HEK293 (cell line): Measurements from ENCODE around the gene CRIP2.

Source experiments
- CTCF ChIA-PET: fragments of 350-600 bp; formaldehyde crosslinking; extraction: SDS; loops from one replicate; lab custom pipeline; 2021; ENCODE audit warnings: antibody characterized with exemption; lab: Yijun Ruan, JAX
- POLR2A ChIA-PET: fragments of 300-600 bp; formaldehyde crosslinking; extraction: SDS; loops from one replicate; lab custom pipeline; 2020; ENCODE audit warnings: antibody characterized with exemption, inconsistent platforms; lab: Yijun Ruan, JAX
- H3K27ac ChIP-seq: fragments of 200-500 bp; sonication (Bioruptor generic); 2 replicates; pipeline ENCODE4 v1.5.1; 2014; ENCODE audit warnings: low read depth, low read length, control low read depth, inconsistent platforms; ENCODE audit errors: extremely low read depth
- H3K36me3 ChIP-seq, 2 experiments: fragments of 200-500 bp in 1 of 2; sonication (Bioruptor generic) in 1 of 2; 1 replicate in 1 of 2; 2 replicates in 1 of 2; pipeline ENCODE4 v1.5.1; 2014 to 2017; ENCODE audit warnings: inconsistent platforms in 2 of 2, low read length in 2 of 2; ENCODE audit not compliant: control insufficient read depth in 2 of 2, insufficient read depth in 1 of 2
- H3K4me1 ChIP-seq: fragments of 200-500 bp; sonication (Bioruptor generic); 2 replicates; pipeline ENCODE4 v1.5.1; 2014; ENCODE audit warnings: mild to moderate bottlenecking, low read length, inconsistent platforms; ENCODE audit not compliant: control insufficient read depth, insufficient read depth
- H3K4me3 ChIP-seq: 2 replicates; pipeline ENCODE4 v1.5.1; 2011; ENCODE audit warnings: low read depth, mild to moderate bottlenecking, control low read depth, low read length, moderate library complexity
- H3K9me3 ChIP-seq: fragments of 200-500 bp; sonication (Bioruptor generic); 2 replicates; pipeline ENCODE4 v1.5.1; 2014; ENCODE audit warnings: low read depth, low read length, inconsistent platforms; ENCODE audit not compliant: control insufficient read depth, insufficient read depth
- BCL11A ChIP-seq: fragments of 450-650 bp; formaldehyde crosslinking; IDR thresholded peaks from 2 replicates; pipeline ENCODE4 v1.5.1; 2016; ENCODE audit warnings: low read depth, missing biosample characterization, missing genetic modification characterization
- GFI1B ChIP-seq: fragments of 450-650 bp; formaldehyde crosslinking; IDR thresholded peaks from 2 replicates; pipeline ENCODE4 v1.5.1; 2016; ENCODE audit warnings: missing biosample characterization, missing genetic modification characterization
- GLI2 ChIP-seq: fragments of 450-650 bp; formaldehyde crosslinking; IDR thresholded peaks from 2 replicates; pipeline ENCODE4; 2017; ENCODE audit warnings: missing biosample characterization, missing genetic modification characterization, low read depth, borderline replicate concordance
- KLF10 ChIP-seq: fragments of 450-650 bp; IDR thresholded peaks from 2 replicates; pipeline ENCODE4 v1.5.1; 2018; ENCODE audit warnings: missing biosample characterization, mild to moderate bottlenecking, missing genetic modification characterization
- OSR2 ChIP-seq: fragments of 450-650 bp; formaldehyde crosslinking; IDR thresholded peaks from 2 replicates; pipeline ENCODE4 v1.5.1; 2016; ENCODE audit warnings: missing biosample characterization, missing genetic modification characterization
- OVOL3 ChIP-seq: fragments of 450-650 bp; formaldehyde crosslinking; IDR thresholded peaks from 2 replicates; pipeline ENCODE4 v1.5.1; 2016; ENCODE audit warnings: missing biosample characterization, missing genetic modification characterization
- REPIN1 ChIP-seq: fragments of 450-650 bp; formaldehyde crosslinking; IDR thresholded peaks from 2 replicates; pipeline ENCODE4 v1.5.1; 2017; ENCODE audit warnings: missing biosample characterization, missing genetic modification characterization, low read depth
- SETDB1 ChIP-seq: IDR thresholded peaks from one replicate; pipeline ENCODE4 v1.6.1; 2017; ENCODE audit warnings: mild to moderate bottlenecking, low read length, moderate library complexity, mixed read lengths; ENCODE audit not compliant: insufficient read length
- YY1 ChIP-seq: fragments of 450-650 bp; formaldehyde crosslinking; IDR thresholded peaks from 2 replicates; pipeline ENCODE4 v1.5.1; 2018; ENCODE audit warnings: missing biosample characterization, missing genetic modification characterization
- YY2 ChIP-seq: fragments of 450-650 bp; formaldehyde crosslinking; IDR thresholded peaks from 2 replicates; pipeline ENCODE4 v1.5.1; 2016; ENCODE audit warnings: missing biosample characterization, missing genetic modification characterization
- ZFP41 ChIP-seq: fragments of 450-650 bp; formaldehyde crosslinking; IDR thresholded peaks from 2 replicates; pipeline ENCODE4 v1.5.1; 2016; ENCODE audit warnings: missing biosample characterization, missing genetic modification characterization, borderline replicate concordance
- ZNF121 ChIP-seq: fragments of 450-650 bp; formaldehyde crosslinking; IDR thresholded peaks from 2 replicates; pipeline ENCODE4 v1.5.1; 2016; ENCODE audit warnings: missing biosample characterization, missing genetic modification characterization
- ZNF157 ChIP-seq: fragments of 450-650 bp; formaldehyde crosslinking; IDR thresholded peaks from 2 replicates; pipeline ENCODE4 v1.5.1; 2016; ENCODE audit warnings: missing biosample characterization, missing genetic modification characterization
- ZNF175 ChIP-seq: fragments of 450-650 bp; formaldehyde crosslinking; IDR thresholded peaks from 2 replicates; pipeline ENCODE4 v1.5.1; 2016; ENCODE audit warnings: missing biosample characterization, missing genetic modification characterization
- ZNF23 ChIP-seq: fragments of 450-650 bp; formaldehyde crosslinking; IDR thresholded peaks from 2 replicates; pipeline ENCODE4 v1.5.1; 2016; ENCODE audit warnings: missing biosample characterization, missing genetic modification characterization, borderline replicate concordance
- ZNF366 ChIP-seq: fragments of 450-650 bp; formaldehyde crosslinking; conservative IDR thresholded peaks from 2 replicates; pipeline ENCODE4 v1.5.1; 2016; ENCODE audit warnings: missing biosample characterization, missing genetic modification characterization
- ZNF394 ChIP-seq: fragments of 450-650 bp; formaldehyde crosslinking; IDR thresholded peaks from 2 replicates; pipeline ENCODE4 v1.5.1; 2016; ENCODE audit warnings: missing biosample characterization, missing genetic modification characterization, mild to moderate bottlenecking, moderate library complexity, borderline replicate concordance
- ZNF433 ChIP-seq: fragments of 450-650 bp; formaldehyde crosslinking; IDR thresholded peaks from 2 replicates; pipeline ENCODE4 v1.5.1; 2016; ENCODE audit warnings: missing biosample characterization, missing genetic modification characterization, low read depth
- ZNF473 ChIP-seq: fragments of 450-650 bp; formaldehyde crosslinking; IDR thresholded peaks from 2 replicates; pipeline ENCODE4 v1.5.1; 2017; ENCODE audit warnings: missing biosample characterization, missing genetic modification characterization
- ZNF510 ChIP-seq: fragments of 450-650 bp; formaldehyde crosslinking; IDR thresholded peaks from 2 replicates; pipeline ENCODE4 v1.5.1; 2018; ENCODE audit warnings: mild to moderate bottlenecking, missing genetic modification characterization, missing biosample characterization; ENCODE audit not compliant: insufficient replicate concordance
- ZNF549 ChIP-seq: fragments of 450-650 bp; IDR thresholded peaks from 2 replicates; pipeline ENCODE4 v1.5.1; 2018; ENCODE audit warnings: missing biosample characterization, missing genetic modification characterization, mild to moderate bottlenecking, inconsistent platforms, moderate library complexity
- ZNF621 ChIP-seq: fragments of 450-650 bp; formaldehyde crosslinking; IDR thresholded peaks from 2 replicates; pipeline ENCODE4 v1.5.1; 2017; ENCODE audit warnings: missing biosample characterization, missing genetic modification characterization
- ZNF629 ChIP-seq: fragments of 450-650 bp; formaldehyde crosslinking; IDR thresholded peaks from 2 replicates; pipeline ENCODE4 v1.5.1; 2017; ENCODE audit warnings: missing biosample characterization, missing genetic modification characterization
- ZNF654 ChIP-seq: fragments of 450-650 bp; formaldehyde crosslinking; IDR thresholded peaks from 2 replicates; pipeline ENCODE4 v1.5.1; 2016; ENCODE audit warnings: low read depth, missing biosample characterization, missing genetic modification characterization
- ZNF701 ChIP-seq: fragments of 450-650 bp; formaldehyde crosslinking; IDR thresholded peaks from 2 replicates; pipeline ENCODE4 v1.5.1; 2016; ENCODE audit warnings: missing biosample characterization, missing genetic modification characterization
- ZXDB ChIP-seq: fragments of 450-650 bp; formaldehyde crosslinking; IDR thresholded peaks from 2 replicates; pipeline ENCODE4 v1.5.1; 2016; ENCODE audit warnings: missing biosample characterization, missing genetic modification characterization
- TF ChIP-seq, protein P1 (sequence below): fragments of 450-650 bp; formaldehyde crosslinking; optimal IDR thresholded peaks from 2 replicates; pipeline ENCODE3; 2016; ENCODE audit warnings: missing biosample characterization, mild to moderate bottlenecking, missing genetic modification characterization
- TF ChIP-seq, protein P2 (sequence below): fragments of 450-650 bp; formaldehyde crosslinking; IDR thresholded peaks from 2 replicates; pipeline ENCODE4 v1.5.1; 2016; ENCODE audit warnings: missing biosample characterization, missing genetic modification characterization
- TF ChIP-seq, protein P3 (sequence below): fragments of 450-650 bp; formaldehyde crosslinking; IDR thresholded peaks from 2 replicates; pipeline ENCODE4 v1.5.1; 2016; ENCODE audit warnings: missing biosample characterization, missing genetic modification characterization
- TF ChIP-seq, protein P4 (sequence below): fragments of 450-650 bp; formaldehyde crosslinking; IDR thresholded peaks from 2 replicates; pipeline ENCODE4 v1.5.1; 2016; ENCODE audit warnings: missing biosample characterization, missing genetic modification characterization

CRIP2 gene

DNA sequence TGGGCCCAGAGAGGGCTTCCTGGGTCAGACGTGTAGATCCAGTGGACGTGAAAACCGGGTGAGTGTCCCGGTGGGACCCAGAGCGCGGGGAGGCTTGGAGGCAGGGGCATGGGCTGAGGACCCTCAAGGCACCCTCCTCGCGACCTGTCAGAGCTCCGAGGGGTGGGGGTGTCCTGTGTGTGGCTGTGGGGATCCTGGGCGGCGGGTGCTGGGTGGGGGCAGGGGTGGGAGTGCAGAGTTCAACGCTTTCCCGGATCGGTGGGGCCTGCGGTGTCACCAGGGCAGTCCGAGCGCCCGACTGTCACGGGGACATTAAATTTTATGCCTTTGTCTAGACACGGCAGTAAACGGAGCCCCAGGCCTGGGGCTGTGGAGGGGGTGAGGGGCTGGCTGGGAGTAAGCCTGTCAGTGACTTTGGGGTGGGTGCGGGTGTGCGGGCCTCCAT is 52.8 kb downstream of the CRIP2 start:
- TF ChIP-seq ZNF394 (tag by site-specific recombination) (no peak), REPIN1 (tag by site-specific recombination) (no peak), ZFP41 (tag by site-specific recombination) (no peak), ZNF549 (tag by site-specific recombination) (no peak), ZNF510 (tag by site-specific recombination) (no peak), YY1 (tag by site-specific recombination) (no peak), ZNF23 (tag by site-specific recombination) (no peak), OVOL3 (tag by site-specific recombination) (no peak), ZNF701 (tag by site-specific recombination) (no peak), ZNF366 (tag by site-specific recombination) (no peak), KLF10 (tag by site-specific recombination) (no peak), ZNF433 (no peak)
- TF ChIP-seq, protein P1, sequence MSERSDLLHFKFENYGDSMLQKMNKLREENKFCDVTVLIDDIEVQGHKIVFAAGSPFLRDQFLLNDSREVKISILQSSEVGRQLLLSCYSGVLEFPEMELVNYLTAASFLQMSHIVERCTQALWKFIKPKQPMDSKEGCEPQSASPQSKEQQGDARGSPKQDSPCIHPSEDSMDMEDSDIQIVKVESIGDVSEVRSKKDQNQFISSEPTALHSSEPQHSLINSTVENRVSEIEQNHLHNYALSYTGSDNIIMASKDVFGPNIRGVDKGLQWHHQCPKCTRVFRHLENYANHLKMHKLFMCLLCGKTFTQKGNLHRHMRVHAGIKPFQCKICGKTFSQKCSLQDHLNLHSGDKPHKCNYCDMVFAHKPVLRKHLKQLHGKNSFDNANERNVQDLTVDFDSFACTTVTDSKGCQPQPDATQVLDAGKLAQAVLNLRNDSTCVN (tag by site-specific recombination) = no peak
- peak overlapping the region; percentile 74; the same call in 1 of the 2 replicates for H3K27ac ChIP-seq
- peak overlapping the region; percentile 56 for H3K4me3 ChIP-seq
- CTCF ChIA-PET = interaction anchor here (0.6 to 2.1 kb wide), 3 partner anchors 10 to 584 kb away, joined by 3 to 8 read pairs (median 3); no protein-coding TSS in a partner anchor
- peaks cover 0 to 24% of the 10 kb centered on the region in 2 experiments; a peak in 1 of 3 replicates for H3K36me3 ChIP-seq
- POLR2A ChIA-PET = no interaction called here
- H3K4me1 ChIP-seq = 0 out of 2 replicates have a peak, but pooled peaks cover 2% of the 10 kb centered on the region
- no peaks in the 10 kb centered on the region for H3K9me3 ChIP-seq

DNA sequence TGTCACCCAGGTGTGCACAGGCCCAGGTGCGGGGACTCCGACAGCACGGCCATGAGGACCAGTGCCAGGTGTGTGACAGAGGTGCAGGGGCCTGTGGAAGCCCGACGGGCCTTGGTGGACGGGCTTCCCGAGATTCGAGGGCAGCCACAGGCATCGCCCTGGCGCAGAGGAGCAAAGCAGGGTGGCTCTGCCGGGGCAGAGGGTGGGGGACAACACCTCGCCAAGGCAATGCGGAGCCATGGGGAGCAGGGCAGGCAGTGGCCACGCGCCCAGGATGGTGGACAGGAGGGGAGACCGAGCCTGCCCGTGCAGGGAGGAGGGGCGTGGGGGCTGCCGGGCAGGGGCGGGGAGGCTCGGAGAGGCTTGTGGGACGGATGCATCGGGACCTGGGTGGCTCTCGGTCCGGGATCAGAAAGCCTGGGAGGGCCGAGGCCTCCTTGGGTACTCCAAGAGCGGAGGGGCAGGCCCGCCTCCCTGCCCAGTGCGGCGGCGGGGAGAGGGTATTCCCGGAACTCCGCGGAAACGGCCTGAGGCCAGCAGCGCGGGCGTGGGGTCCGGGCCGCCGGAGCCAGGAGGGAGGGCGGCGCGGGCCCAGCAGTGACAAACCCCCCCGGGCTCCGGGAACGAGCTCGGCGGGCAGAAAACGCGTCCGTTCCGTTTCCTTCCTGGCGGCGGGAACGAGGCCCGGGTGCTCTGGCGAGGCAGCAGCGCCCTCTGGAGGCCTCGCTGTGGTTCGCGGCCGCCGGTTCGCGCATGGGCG is 53.4 kb downstream of the CRIP2 start:
- Histone ChIP-seq H3K4me1 (0 out of 2 replicates have a peak, but pooled peaks cover 2% of the 10 kb centered on the region), H3K27ac (peak overlapping the region; percentile 74; the same call in 1 of the 2 replicates)
- TF ChIP-seq ZNF157 (tag by site-specific recombination) (no peak), ZNF175 (no peak), SETDB1 (no peak), ZNF366 (tag by site-specific recombination) (no peak), ZXDB (peak; percentile 64; the same call in 1 of the 2 replicates), GFI1B (tag by site-specific recombination) (no peak), YY2 (tag by site-specific recombination) (no peak), ZNF629 (tag by site-specific recombination) (peak; percentile 63), ZNF654 (tag by site-specific recombination) (peak; percentile 52), ZNF621 (tag by site-specific recombination) (no peak), GLI2 (tag by site-specific recombination) (no peak), ZNF121 (tag by site-specific recombination) (0 out of 2 replicates have a peak, but pooled peaks have one; percentile 8), OSR2 (tag by site-specific recombination) (no peak), BCL11A (tag by site-specific recombination) (no peak), ZNF473 (no peak)
- TF ChIP-seq, protein P2, sequence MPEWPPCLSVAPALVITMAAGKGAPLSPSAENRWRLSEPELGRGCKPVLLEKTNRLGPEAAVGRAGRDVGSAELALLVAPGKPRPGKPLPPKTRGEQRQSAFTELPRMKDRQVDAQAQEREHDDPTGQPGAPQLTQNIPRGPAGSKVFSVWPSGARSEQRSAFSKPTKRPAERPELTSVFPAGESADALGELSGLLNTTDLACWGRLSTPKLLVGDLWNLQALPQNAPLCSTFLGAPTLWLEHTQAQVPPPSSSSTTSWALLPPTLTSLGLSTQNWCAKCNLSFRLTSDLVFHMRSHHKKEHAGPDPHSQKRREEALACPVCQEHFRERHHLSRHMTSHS (tag by site-specific recombination) = no peak
- TF ChIP-seq, protein P3, sequence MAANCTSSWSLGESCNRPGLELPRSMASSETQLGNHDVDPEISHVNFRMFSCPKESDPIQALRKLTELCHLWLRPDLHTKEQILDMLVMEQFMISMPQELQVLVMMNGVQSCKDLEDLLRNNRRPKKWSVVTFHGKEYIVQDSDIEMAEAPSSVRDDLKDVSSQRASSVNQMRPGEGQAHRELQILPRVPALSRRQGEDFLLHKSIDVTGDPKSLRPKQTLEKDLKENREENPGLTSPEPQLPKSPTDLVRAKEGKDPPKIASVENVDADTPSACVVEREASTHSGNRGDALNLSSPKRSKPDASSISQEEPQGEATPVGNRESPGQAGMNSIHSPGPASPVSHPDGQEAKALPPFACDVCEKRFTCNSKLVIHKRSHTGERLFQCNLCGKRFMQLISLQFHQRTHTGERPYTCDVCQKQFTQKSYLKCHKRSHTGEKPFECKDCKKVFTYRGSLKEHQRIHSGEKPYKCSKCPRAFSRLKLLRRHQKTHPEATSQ (tag by site-specific recombination) = no peak; the same call in 1 of the 2 replicates
- TF ChIP-seq, protein P4, sequence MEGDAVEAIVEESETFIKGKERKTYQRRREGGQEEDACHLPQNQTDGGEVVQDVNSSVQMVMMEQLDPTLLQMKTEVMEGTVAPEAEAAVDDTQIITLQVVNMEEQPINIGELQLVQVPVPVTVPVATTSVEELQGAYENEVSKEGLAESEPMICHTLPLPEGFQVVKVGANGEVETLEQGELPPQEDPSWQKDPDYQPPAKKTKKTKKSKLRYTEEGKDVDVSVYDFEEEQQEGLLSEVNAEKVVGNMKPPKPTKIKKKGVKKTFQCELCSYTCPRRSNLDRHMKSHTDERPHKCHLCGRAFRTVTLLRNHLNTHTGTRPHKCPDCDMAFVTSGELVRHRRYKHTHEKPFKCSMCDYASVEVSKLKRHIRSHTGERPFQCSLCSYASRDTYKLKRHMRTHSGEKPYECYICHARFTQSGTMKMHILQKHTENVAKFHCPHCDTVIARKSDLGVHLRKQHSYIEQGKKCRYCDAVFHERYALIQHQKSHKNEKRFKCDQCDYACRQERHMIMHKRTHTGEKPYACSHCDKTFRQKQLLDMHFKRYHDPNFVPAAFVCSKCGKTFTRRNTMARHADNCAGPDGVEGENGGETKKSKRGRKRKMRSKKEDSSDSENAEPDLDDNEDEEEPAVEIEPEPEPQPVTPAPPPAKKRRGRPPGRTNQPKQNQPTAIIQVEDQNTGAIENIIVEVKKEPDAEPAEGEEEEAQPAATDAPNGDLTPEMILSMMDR (tag by site-specific recombination) = peak; percentile 92

More for the DNA sequence above, 53.4 kb downstream of the CRIP2 start:
- H3K36me3 ChIP-seq = peaks cover 0 to 24% of the 10 kb centered on the region in 2 experiments; a peak in 1 of 3 replicates
- ChIA-PET CTCF (interaction anchor here (0.6 to 2.1 kb wide), 12 partner anchors 9 to 530 kb away, joined by 3 to 13 read pairs (median 4); no protein-coding TSS in a partner anchor), POLR2A (interaction anchor here (0.6 to 1.0 kb wide), 4 partner anchors 38 to 227 kb away, joined by 3 to 4 read pairs (median 3); partner anchors contain the start of gene BRF1)
- peak overlapping the region; percentile 40 for H3K4me3 ChIP-seq
- H3K9me3 ChIP-seq = no peaks in the 10 kb centered on the region
